MCF 10A (cell line): ENCODE data around the gene ZSCAN16. TPM values are rescaled to one million over a fixed set of nuclear protein-coding genes. Genes with fewer than 3 reads are reported as not detected.

ENCODE experiments used
- BruUV-seq: library from RNA; stranded (reverse); fragments of 400-500 nt; replicated peaks from 2 replicates; lab custom pipeline; 2021; lab: Mats Ljungman, UMichigan
- CTCF ChIA-PET: fragments of 300-600 bp; sonication (Branson Sonifier 250); formaldehyde crosslinking; extraction: SDS; loops from one replicate; lab custom pipeline; 2021; ENCODE audit warnings: antibody characterized with exemption, inconsistent platforms; lab: Yijun Ruan, JAX
- POLR2A ChIA-PET: fragments of 300-600, 350-650 bp; sonication (Branson Sonifier 250); formaldehyde crosslinking; extraction: SDS; loops from one replicate; lab custom pipeline; 2020; ENCODE audit warnings: antibody characterized with exemption, inconsistent platforms; lab: Yijun Ruan, JAX
- DNase-seq: peaks from one replicate; pipeline ENCODE4 v3.0.0-alpha.2; 2018; ENCODE audit not compliant: unreplicated experiment
- H3K27ac Mint-ChIP-seq: one replicate; pipeline ENCODE4 v1.8.0; 2022; ENCODE audit warnings: mild to moderate bottlenecking, low read depth, mixed read lengths; ENCODE audit not compliant: unreplicated experiment
- H3K27me3 Mint-ChIP-seq: one replicate; pipeline ENCODE4 v1.8.0; 2022; ENCODE audit warnings: mixed read lengths; ENCODE audit not compliant: insufficient read depth, unreplicated experiment
- H3K36me3 Mint-ChIP-seq: one replicate; pipeline ENCODE4 v1.8.0; 2022; ENCODE audit warnings: mild to moderate bottlenecking, moderate library complexity, mixed read lengths; ENCODE audit not compliant: insufficient read depth, unreplicated experiment
- H3K4me1 Mint-ChIP-seq: one replicate; pipeline ENCODE4 v1.8.0; 2022; ENCODE audit warnings: mixed read lengths; ENCODE audit not compliant: insufficient read depth, unreplicated experiment
- H3K4me3 Mint-ChIP-seq: one replicate; pipeline ENCODE4 v1.8.0; 2022; ENCODE audit warnings: mild to moderate bottlenecking, moderate library complexity, mixed read lengths; ENCODE audit not compliant: unreplicated experiment
- H3K9me3 Mint-ChIP-seq: one replicate; pipeline ENCODE4 v1.8.0; 2022; ENCODE audit warnings: mixed read lengths; ENCODE audit not compliant: unreplicated experiment
- intact Hi-C: fragments of 100-400 bp; cut with micrococcal nuclease; formaldehyde crosslinking; loops from 2 replicates; pipeline ENCODE4 v1.14.1; 2022
- total RNA-seq: library from RNA; stranded (reverse); gene quantifications from 2 replicates; pipeline ENCODE4 v1.2.3, GENCODE V29; 2022
- TF ChIP-seq, protein P1 (sequence below): fragments of 200-600 bp; IDR thresholded peaks from one replicate; pipeline ENCODE4 v1.8.0; 2022; ENCODE audit warnings: antibody characterized with exemption, mild to moderate bottlenecking; ENCODE audit not compliant: unreplicated experiment

ZSCAN16 gene
- total RNA-seq, 1 experiment from 2014 or later, result 4.4 TPM

- Mint-ChIP-seq H3K36me3 (peaks cover 43% of the 10 kb centered on the region), H3K4me1 (peaks cover 41% of the 10 kb centered on the region), H3K4me3 (peak overlapping the region; percentile 84), H3K9me3 (no peaks in the 10 kb centered on the region), H3K27ac (peak overlapping the region; percentile 87), H3K27me3 (no peaks in the 10 kb centered on the region)
- intact Hi-C loops, result loop anchor here (1.0 kb wide), 1 partner anchor 45 kb away; the partner anchor contains the start of gene ZNF165
- TF ChIP-seq, protein P1, sequence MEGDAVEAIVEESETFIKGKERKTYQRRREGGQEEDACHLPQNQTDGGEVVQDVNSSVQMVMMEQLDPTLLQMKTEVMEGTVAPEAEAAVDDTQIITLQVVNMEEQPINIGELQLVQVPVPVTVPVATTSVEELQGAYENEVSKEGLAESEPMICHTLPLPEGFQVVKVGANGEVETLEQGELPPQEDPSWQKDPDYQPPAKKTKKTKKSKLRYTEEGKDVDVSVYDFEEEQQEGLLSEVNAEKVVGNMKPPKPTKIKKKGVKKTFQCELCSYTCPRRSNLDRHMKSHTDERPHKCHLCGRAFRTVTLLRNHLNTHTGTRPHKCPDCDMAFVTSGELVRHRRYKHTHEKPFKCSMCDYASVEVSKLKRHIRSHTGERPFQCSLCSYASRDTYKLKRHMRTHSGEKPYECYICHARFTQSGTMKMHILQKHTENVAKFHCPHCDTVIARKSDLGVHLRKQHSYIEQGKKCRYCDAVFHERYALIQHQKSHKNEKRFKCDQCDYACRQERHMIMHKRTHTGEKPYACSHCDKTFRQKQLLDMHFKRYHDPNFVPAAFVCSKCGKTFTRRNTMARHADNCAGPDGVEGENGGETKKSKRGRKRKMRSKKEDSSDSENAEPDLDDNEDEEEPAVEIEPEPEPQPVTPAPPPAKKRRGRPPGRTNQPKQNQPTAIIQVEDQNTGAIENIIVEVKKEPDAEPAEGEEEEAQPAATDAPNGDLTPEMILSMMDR, result no peak
- no peak for DNase-seq
- ChIA-PET POLR2A (interaction anchor here (0.9 to 8.1 kb wide), 8 partner anchors 8 to 231 kb away, joined by 3 to 112 read pairs (median 6); partner anchors contain the start of genes ZKSCAN8, ZNF165 and ZSCAN9), CTCF (interaction anchor here (0.7 to 2.2 kb wide), 4 partner anchors 8 to 462 kb away, joined by 3 to 7 read pairs (median 4); no protein-coding TSS in a partner anchor)
- TSS peak; percentile 49 for BruUV-seq
Observed at GRCh38 chr6:28124971-28125353, 553 bp downstream of the ZSCAN16 start.

GRCh38 chr6:28125401-28125800 is 992 bp downstream of the ZSCAN16 start:
- peaks cover 42% of the 10 kb centered on the region for H3K36me3 Mint-ChIP-seq
- BruUV-seq, result no TSS peak
- no peaks in the 10 kb centered on the region for H3K9me3 Mint-ChIP-seq
- no peak for DNase-seq
- intact Hi-C loops, result no loop called here
- ChIA-PET CTCF (interaction anchor here (0.7 to 2.2 kb wide), 3 partner anchors 8 to 461 kb away, joined by 3 to 7 read pairs (median 3); no protein-coding TSS in a partner anchor), POLR2A (interaction anchor here (0.6 to 8.1 kb wide), 7 partner anchors 8 to 252 kb away, joined by 3 to 112 read pairs (median 7); partner anchors contain the start of genes ZKSCAN4 and ZKSCAN8)
- TF ChIP-seq, protein P1, result no peak
- H3K4me1 Mint-ChIP-seq, result peaks cover 41% of the 10 kb centered on the region
- H3K27ac Mint-ChIP-seq, result peak overlapping the region; percentile 87
- peak overlapping the region; percentile 84 for H3K4me3 Mint-ChIP-seq
- no peaks in the 10 kb centered on the region for H3K27me3 Mint-ChIP-seq

DNA sequence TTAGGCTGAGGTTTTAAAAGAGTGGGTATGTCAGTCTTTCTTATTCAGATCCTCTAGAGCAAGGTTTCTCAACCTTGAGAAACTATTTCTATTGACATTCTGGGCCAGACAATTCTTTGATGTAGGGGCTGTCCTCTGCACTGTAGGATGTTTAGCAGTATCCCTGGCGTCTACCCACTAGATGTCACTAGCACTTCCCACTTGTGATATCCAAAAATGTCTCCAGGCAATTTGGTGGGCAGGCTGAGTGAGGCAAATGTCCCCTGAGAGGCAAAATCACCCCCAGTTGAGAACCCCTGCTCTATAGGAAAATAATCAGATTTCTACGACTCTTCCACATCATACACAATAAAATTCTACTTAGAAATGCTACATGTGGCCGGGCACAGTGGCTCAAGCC is 9.6 kb downstream of the ZSCAN16 start:
- peaks cover 29% of the 10 kb centered on the region for H3K4me1 Mint-ChIP-seq
- TF ChIP-seq, protein P1, result peak; percentile 35
- no peak overlapping the region for H3K27ac Mint-ChIP-seq
- H3K9me3 Mint-ChIP-seq, result no peaks in the 10 kb centered on the region
- POLR2A ChIA-PET, result interaction anchor here (1.4 kb wide), 1 partner anchor 9 kb away, joined by 7 read pairs; the partner anchor contains the start of gene ZSCAN16
- peak; percentile 52 for DNase-seq
- H3K36me3 Mint-ChIP-seq, result peaks cover 16% of the 10 kb centered on the region
- no TSS peak for BruUV-seq
- no peak overlapping the region for H3K4me3 Mint-ChIP-seq
- no peaks in the 10 kb centered on the region for H3K27me3 Mint-ChIP-seq
- intact Hi-C loops, result loop anchor here (1.0 kb wide), 2 partner anchors 78 to 222 kb away; no protein-coding TSS in a partner anchor
- CTCF ChIA-PET, result interaction anchor here (1.0 to 1.7 kb wide), 2 partner anchors 9 to 222 kb away, joined by 4 to 8 read pairs; partner anchors contain the start of gene ZSCAN16

DNA sequence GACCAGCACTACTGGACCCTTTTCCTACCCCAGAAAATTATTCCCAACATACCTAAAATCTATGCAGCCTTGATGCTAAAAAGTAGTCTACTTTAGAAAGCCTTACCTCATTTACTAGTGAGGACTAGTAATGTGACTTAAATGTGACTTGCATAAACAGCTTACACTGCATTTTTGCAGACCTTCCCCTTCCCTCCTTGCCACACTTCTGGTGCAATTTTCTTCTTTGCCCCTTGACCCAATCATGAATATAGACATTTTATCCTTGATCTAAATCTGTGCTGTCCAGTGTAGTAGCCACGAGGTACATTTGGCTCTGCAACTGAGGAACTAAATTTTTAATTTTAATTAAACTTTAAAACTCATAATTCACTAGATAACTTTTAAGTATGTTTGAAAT is 10.3 kb downstream of the ZSCAN16 start:
- H3K36me3 Mint-ChIP-seq, result peaks cover 9% of the 10 kb centered on the region
- POLR2A ChIA-PET, result no interaction called here
- CTCF ChIA-PET, result interaction anchor here (1.0 kb wide), 1 partner anchor 10 kb away, joined by 4 read pairs; the partner anchor contains the start of gene ZSCAN16
- DNase-seq, result no peak
- peaks cover 29% of the 10 kb centered on the region for H3K4me1 Mint-ChIP-seq
- H3K9me3 Mint-ChIP-seq, result no peaks in the 10 kb centered on the region
- no peaks in the 10 kb centered on the region for H3K27me3 Mint-ChIP-seq
- TF ChIP-seq, protein P1, result no peak
- no peak overlapping the region for H3K27ac Mint-ChIP-seq
- H3K4me3 Mint-ChIP-seq, result no peak overlapping the region
- BruUV-seq, result no TSS peak
- intact Hi-C loops, result loop anchor here (1.0 to 5.0 kb wide), 3 partner anchors 78 to 222 kb away; partner anchors contain the start of gene ZSCAN31
